ENCODE measurements around the gene SERF2.
"Not testable (repeated sequence)": the region's sequence is repeated elsewhere in the genome, so short reads cannot be mapped to it uniquely, and the experiment has no call there.

Gene SERF2

DNA sequence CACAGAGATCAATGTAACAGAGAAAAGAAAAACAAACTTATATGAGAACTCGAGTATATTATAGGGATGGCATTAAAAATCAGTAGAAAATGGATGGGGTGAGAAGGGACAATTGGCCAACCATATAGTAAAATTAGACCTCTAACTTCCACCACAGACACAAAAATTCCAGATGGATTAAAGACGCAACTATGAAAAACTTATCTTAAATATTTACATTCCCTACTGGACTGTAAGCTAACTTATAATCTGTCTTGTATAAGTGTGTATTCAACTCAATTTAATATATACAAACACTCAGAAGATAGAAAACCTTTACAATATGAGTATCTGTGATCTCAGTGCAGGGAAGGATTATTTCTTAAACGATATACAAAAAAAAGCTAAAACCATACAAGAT lies 29.4 kb downstream of the SERF2 start:
- Histone ChIP-seq H3K36me3 (replicated peaks in 1 of 2; ENCODE audit: control insufficient read depth in 2 of 2, insufficient read depth in 2 of 2, low read length in 2 of 2) (peaks cover 5 to 51% of the 10 kb centered on the region in 2 donors), H2BK12ac (ENCODE audit: low read length) (no peak overlapping the region), H3K27ac (replicated peaks; ENCODE audit: low read length) (no peak overlapping the region), H3K4me2 (ENCODE audit: insufficient read depth, low read length, poor library complexity, severe bottlenecking) (no peak overlapping the region), H3K4ac (ENCODE audit: low read length) (no peak overlapping the region), H2AK5ac (ENCODE audit: low read depth, low read length) (no peak overlapping the region), H3K27me3 (ENCODE audit: control insufficient read depth in 3 of 3, insufficient read depth in 3 of 3, low read depth in 1 of 3, low read length in 3 of 3) (no peaks in the 10 kb centered on the region), H3K18ac (ENCODE audit: low read length) (no peak overlapping the region), H2BK120ac (ENCODE audit: low read depth, low read length) (no peak overlapping the region), H3K79me1 (ENCODE audit: low read depth, low read length) (peaks cover 2% of the 10 kb centered on the region), H3K14ac (ENCODE audit: low read length) (no peak overlapping the region), H2BK5ac (ENCODE audit: low read length) (no peak overlapping the region), H3K23ac (ENCODE audit: low read depth, low read length, poor library complexity) (no peak overlapping the region), H3K9me3 (replicated peaks in 1 of 2; ENCODE audit: control insufficient read depth in 2 of 2, insufficient read depth in 1 of 2, low read depth in 1 of 2, low read length in 2 of 2) (no peaks in the 10 kb centered on the region), H4K8ac (ENCODE audit: low read depth, low read length) (no peak overlapping the region), H3K9ac (ENCODE audit: low read depth, low read length, poor library complexity) (no peak overlapping the region), H2BK15ac (ENCODE audit: low read length) (no peak overlapping the region), H3K4me1 (ENCODE audit: control insufficient read depth in 2 of 2, insufficient read depth in 1 of 2, low read depth in 1 of 2, low read length in 2 of 2) (peaks cover 3 to 4% of the 10 kb centered on the region in 2 donors), H4K91ac (ENCODE audit: low read depth, low read length, poor library complexity) (no peak overlapping the region), H3K4me3 (ENCODE audit: low read length in 2 of 2) (no peak overlapping the region), H2AFZ (ENCODE audit: low read length) (no peak overlapping the region)
- WGBS, 2 donors (ENCODE audit: extremely low coverage in 2 of 2, insufficient read length in 2 of 2, insufficient replicate concordance in 1 of 2) = no CpG with 5 or more reads among the region's 3 CpGs
- no peak for DNase-seq (ENCODE audit: low spot score)

DNA sequence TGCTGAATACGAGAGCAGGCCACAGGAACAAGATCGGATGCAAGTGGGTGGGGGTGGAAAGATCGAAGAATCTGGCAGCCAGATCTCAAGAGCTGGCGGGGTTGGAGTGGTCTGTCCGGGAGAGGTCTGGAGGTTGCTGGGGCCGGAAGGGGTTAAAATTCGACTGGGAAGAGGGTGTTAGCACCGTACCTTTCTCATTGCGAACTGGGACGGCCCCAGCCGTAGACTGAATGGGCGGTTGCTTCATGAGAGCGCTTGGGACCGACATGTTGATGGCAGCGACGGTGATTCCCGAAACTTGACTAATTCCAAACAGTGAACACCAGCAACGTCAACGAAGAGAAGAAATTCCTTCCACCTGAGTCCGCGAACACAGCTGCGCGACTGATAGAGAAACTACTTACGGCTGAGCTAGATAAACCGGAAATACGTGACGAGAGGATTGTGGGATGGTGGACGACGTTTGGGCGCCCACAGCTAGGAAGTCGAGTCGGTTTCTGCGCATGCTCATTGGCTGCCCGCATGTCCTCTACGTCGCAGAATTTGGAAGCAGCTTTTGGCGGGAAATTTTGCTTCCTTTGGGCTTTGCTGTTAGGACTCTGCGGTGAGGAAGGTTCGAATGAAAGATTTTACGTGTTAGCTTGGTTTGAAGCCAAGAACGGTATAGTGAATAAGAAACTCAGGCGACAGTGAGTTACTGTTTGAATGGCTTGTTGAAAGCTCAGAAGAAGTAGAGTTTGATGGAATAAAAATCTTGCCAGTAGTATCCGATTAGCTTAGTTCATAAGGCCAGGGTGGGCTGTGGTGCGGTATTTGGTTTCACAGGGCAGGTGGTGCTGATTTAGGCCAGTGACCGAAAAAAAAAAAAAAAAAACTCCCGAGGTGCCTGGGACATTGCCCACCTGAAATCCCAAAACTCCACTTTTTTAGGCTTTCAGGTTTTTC lies 32.5 kb downstream of the SERF2 start, which contains the start of gene MFAP1:
TSS of gene MFAP1 (minus strand) at position 389 of the 945 bp plus-strand sequence. CDS start at position 268, 121 bp downstream.
- H3K27ac ChIP-seq (replicated peaks; ENCODE audit: low read length) = peak within 1 kb of the TSS; percentile 42
- no peak within 1 kb of the TSS for H3K23ac ChIP-seq (ENCODE audit: low read depth, low read length, poor library complexity)
- peaks cover 3 to 4% of the 10 kb centered on the region in 2 donors for H3K4me1 ChIP-seq (ENCODE audit: control insufficient read depth in 2 of 2, insufficient read depth in 1 of 2, low read depth in 1 of 2, low read length in 2 of 2)
- no peaks in the 10 kb centered on the region for H3K27me3 ChIP-seq (ENCODE audit: control insufficient read depth in 3 of 3, insufficient read depth in 3 of 3, low read depth in 1 of 3, low read length in 3 of 3)
- H3K4me3 ChIP-seq (ENCODE audit: low read length in 2 of 2) = peak within 1 kb of the TSS; percentile 73 to 94
- H3K4ac ChIP-seq (ENCODE audit: low read length) = no peak within 1 kb of the TSS
- no CpG with 5 or more reads among the region's 46 CpGs for WGBS, 2 donors (ENCODE audit: extremely low coverage in 2 of 2, insufficient read length in 2 of 2, insufficient replicate concordance in 1 of 2)
- H2BK120ac ChIP-seq (ENCODE audit: low read depth, low read length) = no peak within 1 kb of the TSS
- peak within 1 kb of the TSS; percentile 71 for H3K9ac ChIP-seq (ENCODE audit: low read depth, low read length, poor library complexity)
- H2AK5ac ChIP-seq (ENCODE audit: low read depth, low read length) = no peak within 1 kb of the TSS
- no peak within 1 kb of the TSS for H4K91ac ChIP-seq (ENCODE audit: low read depth, low read length, poor library complexity)
- peak within 1 kb of the TSS; percentile 86 for H2AFZ ChIP-seq (ENCODE audit: low read length)
- H3K18ac ChIP-seq (ENCODE audit: low read length) = peak within 1 kb of the TSS; percentile 94
- H2BK12ac ChIP-seq (ENCODE audit: low read length) = no peak within 1 kb of the TSS
- H3K79me1 ChIP-seq (ENCODE audit: low read depth, low read length) = no peaks in the 10 kb centered on the region
- no peak within 1 kb of the TSS for H2BK5ac ChIP-seq (ENCODE audit: low read length)
- H3K9me3 ChIP-seq (replicated peaks in 1 of 2; ENCODE audit: control insufficient read depth in 2 of 2, insufficient read depth in 1 of 2, low read depth in 1 of 2, low read length in 2 of 2) = no peaks in the 10 kb centered on the region
- H2BK15ac ChIP-seq (ENCODE audit: low read length) = no peak within 1 kb of the TSS
- peaks cover 3 to 43% of the 10 kb centered on the region in 2 donors for H3K36me3 ChIP-seq (replicated peaks in 1 of 2; ENCODE audit: control insufficient read depth in 2 of 2, insufficient read depth in 2 of 2, low read length in 2 of 2)
- peak; percentile 72 for DNase-seq (ENCODE audit: low spot score)
- H3K4me2 ChIP-seq (ENCODE audit: insufficient read depth, low read length, poor library complexity, severe bottlenecking) = peak within 1 kb of the TSS; percentile 66
- no peak within 1 kb of the TSS for H3K14ac ChIP-seq (ENCODE audit: low read length)
- H4K8ac ChIP-seq (ENCODE audit: low read depth, low read length) = no peak within 1 kb of the TSS

DNA sequence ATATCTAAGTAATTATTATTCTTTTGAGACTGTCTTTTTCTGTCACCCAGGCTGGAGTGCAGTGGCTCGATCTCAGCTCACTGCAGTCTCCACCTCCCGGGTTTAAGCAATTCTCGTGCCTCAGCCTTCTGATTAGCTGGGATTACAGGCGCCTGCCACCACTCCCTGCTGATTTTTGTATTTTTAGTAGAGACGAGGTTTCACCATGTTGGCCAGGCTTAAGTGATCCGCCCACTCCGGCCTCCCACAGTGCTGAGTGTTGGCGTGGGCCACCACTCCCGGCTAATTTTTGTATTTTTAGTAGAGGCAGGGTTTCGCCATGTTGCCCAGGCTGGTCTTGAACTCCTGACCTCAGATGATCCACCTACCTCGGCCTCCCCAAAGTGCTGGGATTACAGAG lies 33.2 kb downstream of the SERF2 start:
- not testable (repeated sequence) for H2BK5ac ChIP-seq (ENCODE audit: low read length); H3K9ac ChIP-seq (ENCODE audit: low read depth, low read length, poor library complexity); H3K4ac ChIP-seq (ENCODE audit: low read length); H3K18ac ChIP-seq (ENCODE audit: low read length); H3K27me3 ChIP-seq (ENCODE audit: control insufficient read depth in 3 of 3, insufficient read depth in 3 of 3, low read depth in 1 of 3, low read length in 3 of 3); H2AK5ac ChIP-seq (ENCODE audit: low read depth, low read length); H3K79me1 ChIP-seq (ENCODE audit: low read depth, low read length); H2BK120ac ChIP-seq (ENCODE audit: low read depth, low read length); H2BK12ac ChIP-seq (ENCODE audit: low read length); H3K27ac ChIP-seq (replicated peaks; ENCODE audit: low read length); H4K8ac ChIP-seq (ENCODE audit: low read depth, low read length); H3K23ac ChIP-seq (ENCODE audit: low read depth, low read length, poor library complexity); H3K9me3 ChIP-seq (replicated peaks in 1 of 2; ENCODE audit: control insufficient read depth in 2 of 2, insufficient read depth in 1 of 2, low read depth in 1 of 2, low read length in 2 of 2); H2BK15ac ChIP-seq (ENCODE audit: low read length); H3K4me3 ChIP-seq (ENCODE audit: low read length in 2 of 2); H3K4me1 ChIP-seq (ENCODE audit: control insufficient read depth in 2 of 2, insufficient read depth in 1 of 2, low read depth in 1 of 2, low read length in 2 of 2); DNase-seq (ENCODE audit: low spot score); H3K4me2 ChIP-seq (ENCODE audit: insufficient read depth, low read length, poor library complexity, severe bottlenecking); H4K91ac ChIP-seq (ENCODE audit: low read depth, low read length, poor library complexity); H3K14ac ChIP-seq (ENCODE audit: low read length)
- peak overlapping the region; percentile 86 for H2AFZ ChIP-seq (ENCODE audit: low read length)
- H3K36me3 ChIP-seq (replicated peaks in 1 of 2; ENCODE audit: control insufficient read depth in 2 of 2, insufficient read depth in 2 of 2, low read length in 2 of 2) = peaks cover 5 to 44% of the 10 kb centered on the region in 2 donors
- no CpG with 5 or more reads among the region's 11 CpGs for WGBS, 2 donors (ENCODE audit: extremely low coverage in 2 of 2, insufficient read length in 2 of 2, insufficient replicate concordance in 1 of 2)

DNA sequence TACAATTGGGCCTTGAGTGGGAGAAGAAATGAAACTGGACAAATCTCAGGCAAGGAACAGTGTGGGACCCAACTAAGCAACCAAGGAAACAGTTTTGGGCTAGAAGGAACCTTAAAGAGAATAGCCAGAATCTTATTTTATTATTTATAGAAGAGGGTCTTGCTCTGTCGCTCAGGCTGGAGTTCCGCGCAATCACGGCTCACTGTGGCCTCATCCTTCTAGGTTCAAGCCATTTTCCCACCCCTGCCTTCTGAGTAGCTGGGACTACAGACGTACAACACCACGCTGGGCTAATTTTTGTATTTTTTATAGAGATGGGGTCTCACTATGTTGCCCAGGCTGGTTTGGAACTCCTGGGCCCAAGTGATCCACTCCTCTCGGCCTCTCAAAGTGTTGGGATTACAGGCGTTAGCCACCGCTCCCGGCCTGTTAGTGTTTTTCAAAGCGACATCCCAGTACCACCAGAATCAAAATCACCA lies 33.9 kb downstream of the SERF2 start:
- Histone ChIP-seq H3K27me3 (ENCODE audit: control insufficient read depth in 3 of 3, insufficient read depth in 3 of 3, low read depth in 1 of 3, low read length in 3 of 3) (no peaks in the 10 kb centered on the region), H2BK5ac (ENCODE audit: low read length) (no peak overlapping the region), H3K79me1 (ENCODE audit: low read depth, low read length) (no peaks in the 10 kb centered on the region), H3K36me3 (replicated peaks in 1 of 2; ENCODE audit: control insufficient read depth in 2 of 2, insufficient read depth in 2 of 2, low read length in 2 of 2) (peaks cover 5 to 43% of the 10 kb centered on the region in 2 donors), H2BK15ac (ENCODE audit: low read length) (no peak overlapping the region), H2AFZ (ENCODE audit: low read length) (peak overlapping the region; percentile 97), H3K18ac (ENCODE audit: low read length) (no peak overlapping the region), H3K4ac (ENCODE audit: low read length) (no peak overlapping the region), H3K23ac (ENCODE audit: low read depth, low read length, poor library complexity) (no peak overlapping the region), H3K9ac (ENCODE audit: low read depth, low read length, poor library complexity) (no peak overlapping the region), H3K4me3 (ENCODE audit: low read length in 2 of 2) (peak overlapping the region in 1 of 2 donors; percentile 76), H4K91ac (ENCODE audit: low read depth, low read length, poor library complexity) (no peak overlapping the region), H3K27ac (replicated peaks; ENCODE audit: low read length) (no peak overlapping the region), H3K14ac (ENCODE audit: low read length) (no peak overlapping the region), H3K4me2 (ENCODE audit: insufficient read depth, low read length, poor library complexity, severe bottlenecking) (no peak overlapping the region), H2BK120ac (ENCODE audit: low read depth, low read length) (no peak overlapping the region), H3K9me3 (replicated peaks in 1 of 2; ENCODE audit: control insufficient read depth in 2 of 2, insufficient read depth in 1 of 2, low read depth in 1 of 2, low read length in 2 of 2) (no peaks in the 10 kb centered on the region), H4K8ac (ENCODE audit: low read depth, low read length) (no peak overlapping the region), H3K4me1 (ENCODE audit: control insufficient read depth in 2 of 2, insufficient read depth in 1 of 2, low read depth in 1 of 2, low read length in 2 of 2) (peaks cover 3 to 4% of the 10 kb centered on the region in 2 donors), H2AK5ac (ENCODE audit: low read depth, low read length) (no peak overlapping the region), H2BK12ac (ENCODE audit: low read length) (no peak overlapping the region)
- no CpG with 5 or more reads among the region's 11 CpGs for WGBS, 2 donors (ENCODE audit: extremely low coverage in 2 of 2, insufficient read length in 2 of 2, insufficient replicate concordance in 1 of 2)
- DNase-seq (ENCODE audit: low spot score) = no peak
